Measurements from ENCODE around the gene STAC3. TPM values are rescaled to one million over a fixed set of nuclear protein-coding genes. Genes with fewer than 3 reads are reported as not detected.

Gene STAC3
- total and polyA plus RNA-seq, 10 of the 15 experiments (the other 5 are each of a cell fraction or from before 2014, with no cell fraction given): 0.49 to 9.9 (median 3.8) TPM

DNA sequence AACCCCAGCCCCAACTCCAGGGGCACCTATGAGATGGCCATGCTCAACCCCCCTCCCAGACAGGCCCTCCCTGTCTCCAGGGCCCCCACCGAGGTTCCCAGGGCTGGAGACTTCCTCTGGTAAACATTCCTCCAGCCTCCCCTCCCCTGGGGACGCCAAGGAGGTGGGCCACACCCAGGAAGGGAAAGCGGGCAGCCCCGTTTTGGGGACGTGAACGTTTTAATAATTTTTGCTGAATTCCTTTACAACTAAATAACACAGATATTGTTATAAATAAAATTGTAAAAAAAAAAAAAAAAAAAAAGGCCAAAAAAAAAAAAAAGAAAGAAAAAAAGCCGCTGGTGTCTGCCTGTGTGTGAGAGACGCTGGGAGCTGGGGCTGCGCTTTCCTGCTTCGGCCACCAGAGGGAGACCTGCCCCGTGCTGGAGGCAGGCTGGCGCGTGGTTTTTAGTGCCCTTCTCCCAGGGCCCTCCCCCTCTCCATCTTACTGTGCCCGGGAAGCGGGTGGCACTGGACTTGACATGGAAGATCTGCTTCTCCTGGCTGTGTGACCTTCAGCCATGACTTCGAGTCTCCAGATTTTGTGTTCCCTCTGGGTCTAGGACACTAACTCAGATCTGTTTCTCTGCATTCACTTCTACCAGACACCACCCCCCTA lies 37.8 kb downstream of the STAC3 start:
- intact Hi-C loops (cut with micrococcal nuclease; ENCODE audit: unreplicated experiment) (loop anchor here (1.0 kb wide), 2 partner anchors 26 to 30 kb away; no protein-coding TSS in a partner anchor), in situ Hi-C loops (cut with MboI) (loop anchor here (5.0 kb wide), 1 partner anchor 34 kb away; no protein-coding TSS in a partner anchor)
- no peak overlapping the region for H2AFZ ChIP-seq (ENCODE audit: control insufficient read depth, low read depth, low read length)
- H3K27ac ChIP-seq (ENCODE audit: control insufficient read depth, insufficient read depth): no peak overlapping the region
- no peak overlapping the region for H3K4me3 ChIP-seq
- peak; percentile 27 for DNase-seq (ENCODE audit: low read depth, low spot score)
- H3K4me2 ChIP-seq (ENCODE audit: control insufficient read depth, insufficient read depth): no peak overlapping the region
- ChIA-PET RAD21 (ENCODE audit: unreplicated experiment) (interaction anchor here (0.7 to 3.6 kb wide), 13 partner anchors 10 to 343 kb away, joined by 3 to 35 read pairs (median 7); partner anchors contain the start of genes INHBE and SHMT2), CTCF (interaction anchor here (0.6 to 4.7 kb wide), 30 partner anchors 10 to 250 kb away, joined by 3 to 271 read pairs (median 4); partner anchors contain the start of genes GLI1, INHBE, LRP1 and SHMT2), SMC1A (ENCODE audit: uncharacterized antibody, unreplicated experiment) (interaction anchor here (0.7 to 4.2 kb wide), 13 partner anchors 10 to 256 kb away, joined by 3 to 55 read pairs (median 5); partner anchors contain the start of genes GLI1, INHBE and SHMT2), POLR2A (interaction anchor here (0.7 to 1.9 kb wide), 7 partner anchors 14 to 567 kb away, joined by 4 to 12 read pairs (median 5); partner anchors contain the start of gene SHMT2)
- H3K9ac ChIP-seq (ENCODE audit: control insufficient read depth, insufficient read depth, low read length): no peak overlapping the region
- no peaks in the 10 kb centered on the region for H3K79me2 ChIP-seq (ENCODE audit: control insufficient read depth, insufficient read depth, low read length)
- no peaks in the 10 kb centered on the region for H3K36me3 ChIP-seq (ENCODE audit: control insufficient read depth in 2 of 2, insufficient read depth in 2 of 2, low read length in 1 of 2)
- under 1% methylated on average over 16 of the region's 16 CpGs for WGBS (ENCODE audit: insufficient coverage, insufficient replicate concordance, low lambda C conversion rate, missing lambda C conversion rate)
- H4K20me1 ChIP-seq (ENCODE audit: control insufficient read depth, insufficient read depth): no peaks in the 10 kb centered on the region
- FAIRE-seq: peak; percentile 75
- H3K9me3 ChIP-seq (replicated peaks; ENCODE audit: control insufficient read depth, insufficient read depth, low read length): no peaks in the 10 kb centered on the region
- peaks cover 16 to 20% of the 10 kb centered on the region in 2 experiments for H3K27me3 ChIP-seq (replicated peaks in 1 of 2; ENCODE audit: control insufficient read depth in 2 of 2, insufficient read depth in 2 of 2, low read length in 1 of 2)
- peak; percentile 79 for ATAC-seq
- H3K4me1 ChIP-seq (ENCODE audit: control insufficient read depth, insufficient read depth, low read length): peaks cover 13% of the 10 kb centered on the region
- no TSS peak for BruUV-seq (replicated peaks)
- TF ChIP-seq NRF1 (conservative IDR thresholded peaks at IDR 0.05; ENCODE audit: low read depth, low read length): no peak
- TF ChIP-seq RELA (IDR thresholded peaks at IDR 0.05; ENCODE audit: borderline replicate concordance, partially characterized antibody): no peak
- TF ChIP-seq SP1 (IDR thresholded peaks at IDR 0.05; ENCODE audit: low read depth, low read length): peak; percentile 53
- no peak for TF ChIP-seq CHD1 (IDR thresholded peaks at IDR 0.05; ENCODE audit: low read depth, low read length)
- no peak for TF ChIP-seq DPF2 (IDR thresholded peaks at IDR 0.05)
- TF ChIP-seq, protein P1, sequence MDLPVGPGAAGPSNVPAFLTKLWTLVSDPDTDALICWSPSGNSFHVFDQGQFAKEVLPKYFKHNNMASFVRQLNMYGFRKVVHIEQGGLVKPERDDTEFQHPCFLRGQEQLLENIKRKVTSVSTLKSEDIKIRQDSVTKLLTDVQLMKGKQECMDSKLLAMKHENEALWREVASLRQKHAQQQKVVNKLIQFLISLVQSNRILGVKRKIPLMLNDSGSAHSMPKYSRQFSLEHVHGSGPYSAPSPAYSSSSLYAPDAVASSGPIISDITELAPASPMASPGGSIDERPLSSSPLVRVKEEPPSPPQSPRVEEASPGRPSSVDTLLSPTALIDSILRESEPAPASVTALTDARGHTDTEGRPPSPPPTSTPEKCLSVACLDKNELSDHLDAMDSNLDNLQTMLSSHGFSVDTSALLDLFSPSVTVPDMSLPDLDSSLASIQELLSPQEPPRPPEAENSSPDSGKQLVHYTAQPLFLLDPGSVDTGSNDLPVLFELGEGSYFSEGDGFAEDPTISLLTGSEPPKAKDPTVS (IDR thresholded peaks at IDR 0.05; ENCODE audit: low read depth, low read length): no peak
- no peak for TF ChIP-seq ZNF274 (IDR thresholded peaks at IDR 0.05; ENCODE audit: insufficient read depth, insufficient read length)
- TF ChIP-seq SIN3A (IDR thresholded peaks at IDR 0.05; ENCODE audit: low read depth, low read length): no peak
- TF ChIP-seq TARDBP (IDR thresholded peaks at IDR 0.05; ENCODE audit: borderline replicate concordance): no peak
- no peak for TF ChIP-seq SRF (IDR thresholded peaks at IDR 0.05; ENCODE audit: low read depth in 2 of 2, low read length in 2 of 2)
- TF ChIP-seq, protein P2, sequence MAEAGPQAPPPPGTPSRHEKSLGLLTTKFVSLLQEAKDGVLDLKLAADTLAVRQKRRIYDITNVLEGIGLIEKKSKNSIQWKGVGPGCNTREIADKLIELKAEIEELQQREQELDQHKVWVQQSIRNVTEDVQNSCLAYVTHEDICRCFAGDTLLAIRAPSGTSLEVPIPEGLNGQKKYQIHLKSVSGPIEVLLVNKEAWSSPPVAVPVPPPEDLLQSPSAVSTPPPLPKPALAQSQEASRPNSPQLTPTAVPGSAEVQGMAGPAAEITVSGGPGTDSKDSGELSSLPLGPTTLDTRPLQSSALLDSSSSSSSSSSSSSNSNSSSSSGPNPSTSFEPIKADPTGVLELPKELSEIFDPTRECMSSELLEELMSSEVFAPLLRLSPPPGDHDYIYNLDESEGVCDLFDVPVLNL (IDR thresholded peaks at IDR 0.05; ENCODE audit: low read depth, low read length): no peak
- no peak for TF ChIP-seq FOS (IDR thresholded peaks at IDR 0.05; ENCODE audit: borderline replicate concordance, extremely low read depth, insufficient read length)
- TF ChIP-seq, protein P3, sequence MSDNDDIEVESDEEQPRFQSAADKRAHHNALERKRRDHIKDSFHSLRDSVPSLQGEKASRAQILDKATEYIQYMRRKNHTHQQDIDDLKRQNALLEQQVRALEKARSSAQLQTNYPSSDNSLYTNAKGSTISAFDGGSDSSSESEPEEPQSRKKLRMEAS (IDR thresholded peaks at IDR 0.05; ENCODE audit: low read depth, low read length): peak; percentile 75; the same call in 1 of the 2 replicates
- TF ChIP-seq, protein P4, sequence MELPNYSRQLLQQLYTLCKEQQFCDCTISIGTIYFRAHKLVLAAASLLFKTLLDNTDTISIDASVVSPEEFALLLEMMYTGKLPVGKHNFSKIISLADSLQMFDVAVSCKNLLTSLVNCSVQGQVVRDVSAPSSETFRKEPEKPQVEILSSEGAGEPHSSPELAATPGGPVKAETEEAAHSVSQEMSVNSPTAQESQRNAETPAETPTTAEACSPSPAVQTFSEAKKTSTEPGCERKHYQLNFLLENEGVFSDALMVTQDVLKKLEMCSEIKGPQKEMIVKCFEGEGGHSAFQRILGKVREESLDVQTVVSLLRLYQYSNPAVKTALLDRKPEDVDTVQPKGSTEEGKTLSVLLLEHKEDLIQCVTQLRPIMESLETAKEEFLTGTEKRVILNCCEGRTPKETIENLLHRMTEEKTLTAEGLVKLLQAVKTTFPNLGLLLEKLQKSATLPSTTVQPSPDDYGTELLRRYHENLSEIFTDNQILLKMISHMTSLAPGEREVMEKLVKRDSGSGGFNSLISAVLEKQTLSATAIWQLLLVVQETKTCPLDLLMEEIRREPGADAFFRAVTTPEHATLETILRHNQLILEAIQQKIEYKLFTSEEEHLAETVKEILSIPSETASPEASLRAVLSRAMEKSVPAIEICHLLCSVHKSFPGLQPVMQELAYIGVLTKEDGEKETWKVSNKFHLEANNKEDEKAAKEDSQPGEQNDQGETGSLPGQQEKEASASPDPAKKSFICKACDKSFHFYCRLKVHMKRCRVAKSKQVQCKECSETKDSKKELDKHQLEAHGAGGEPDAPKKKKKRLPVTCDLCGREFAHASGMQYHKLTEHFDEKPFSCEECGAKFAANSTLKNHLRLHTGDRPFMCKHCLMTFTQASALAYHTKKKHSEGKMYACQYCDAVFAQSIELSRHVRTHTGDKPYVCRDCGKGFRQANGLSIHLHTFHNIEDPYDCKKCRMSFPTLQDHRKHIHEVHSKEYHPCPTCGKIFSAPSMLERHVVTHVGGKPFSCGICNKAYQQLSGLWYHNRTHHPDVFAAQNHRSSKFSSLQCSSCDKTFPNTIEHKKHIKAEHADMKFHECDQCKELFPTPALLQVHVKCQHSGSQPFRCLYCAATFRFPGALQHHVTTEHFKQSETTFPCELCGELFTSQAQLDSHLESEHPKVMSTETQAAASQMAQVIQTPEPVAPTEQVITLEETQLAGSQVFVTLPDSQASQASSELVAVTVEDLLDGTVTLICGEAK (IDR thresholded peaks at IDR 0.05; ENCODE audit: borderline replicate concordance): peak; percentile 60
- no peak for TF ChIP-seq BMI1 (IDR thresholded peaks at IDR 0.05; ENCODE audit: borderline replicate concordance)
- TF ChIP-seq RCOR1 (conservative IDR thresholded peaks at IDR 0.05; ENCODE audit: low read depth, low read length): no peak
- TF ChIP-seq STAT1 (conservative IDR thresholded peaks at IDR 0.05): no peak

Measured in GM12878 (cell line).